Stimulated activated CD4-positive, alpha-beta T cell treated with anti-CD3 and anti-CD28 coated beads, Interleukin-1b, Interleukin-23, amount 100 ng/mL, for 24 hours (primary cell): ENCODE data around the gene MROH7.

Source experiments
- DNase-seq, 4 experiments: peaks; one replicate each; pipeline ENCODE4 v3.0.0-alpha.2; 2020; ENCODE audit warnings: low read depth in 4 of 4, low spot score in 1 of 4

Gene MROH7

DNA sequence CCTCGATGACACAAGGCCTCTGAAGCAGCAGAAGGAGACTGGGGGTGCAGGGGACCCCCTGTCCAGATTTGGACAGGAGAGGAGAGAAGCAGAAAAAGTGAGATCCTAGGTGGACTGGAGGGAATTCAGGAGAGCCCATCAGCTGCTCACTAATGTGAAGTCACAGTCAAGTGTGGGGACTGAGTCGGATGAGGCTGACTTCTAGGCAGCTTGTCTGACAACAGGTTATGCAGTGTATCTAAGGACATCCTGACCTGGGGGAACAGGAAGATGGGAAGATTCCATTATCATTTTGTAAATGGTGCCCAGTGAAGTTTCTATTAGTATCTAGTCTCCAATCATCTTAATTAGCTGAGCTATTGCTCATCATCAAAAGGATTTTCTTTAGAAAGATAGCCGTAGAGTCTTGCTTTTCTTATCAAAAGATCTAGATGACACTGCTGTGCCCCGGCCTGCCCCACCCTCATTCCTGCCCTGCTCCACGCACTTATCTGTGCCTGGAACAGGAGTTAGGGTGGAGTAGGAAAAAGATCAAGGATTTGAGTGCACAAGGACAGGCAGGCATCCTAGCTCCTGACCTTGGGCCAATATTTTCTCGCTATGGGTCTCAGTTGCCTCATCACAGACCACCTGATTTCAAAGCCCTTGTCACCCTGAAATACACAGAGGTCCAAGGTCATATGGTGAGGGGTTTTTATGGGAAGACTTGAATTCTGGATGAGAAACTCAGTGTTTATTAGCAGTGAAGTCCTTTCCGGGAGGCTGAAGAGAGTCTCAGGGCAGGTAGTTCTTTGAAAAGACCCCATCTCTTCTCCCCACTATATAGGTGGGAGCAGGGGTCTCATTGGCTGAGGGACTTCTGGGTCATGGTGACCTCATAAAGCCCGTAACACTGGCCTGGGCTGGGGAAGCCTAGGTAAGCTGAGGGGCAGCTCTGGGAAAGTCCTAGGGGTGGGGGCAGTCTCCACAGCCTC lies at the start of gene MROH7:
Gene MROH7, plus strand, starts transcription at position 924 of the 974 bp plus-strand sequence. CDS start 11,141 bp downstream, outside the sequence.
- no peak for DNase-seq

DNA sequence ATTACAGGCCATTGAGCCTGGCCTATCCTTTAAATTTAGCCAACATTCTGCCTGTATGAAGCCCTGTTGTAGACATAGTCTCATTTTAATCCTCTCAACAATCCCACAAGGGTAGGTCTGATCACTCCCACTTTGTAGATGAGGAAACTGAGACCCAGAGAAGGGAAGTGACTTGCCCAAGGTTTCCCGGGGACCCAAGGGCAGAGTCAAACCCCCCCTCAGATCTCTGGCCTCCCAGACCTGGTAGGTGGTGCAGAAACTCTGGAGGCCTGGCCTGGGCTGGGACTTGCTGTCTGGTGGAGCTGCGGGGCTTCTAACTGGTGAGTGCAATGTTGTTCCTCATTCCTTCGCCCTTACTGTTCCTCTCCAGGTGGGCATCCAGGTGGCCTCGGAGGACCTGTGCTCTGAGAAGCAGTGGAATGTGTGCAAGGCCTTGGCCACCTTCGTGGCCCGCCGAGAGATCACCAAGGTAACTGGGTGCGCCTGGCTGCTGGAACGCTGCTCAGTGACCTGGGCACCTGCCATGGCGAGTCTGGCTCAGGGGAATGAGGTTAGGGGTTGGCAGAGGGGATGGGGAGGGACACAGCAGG lies 47.9 kb upstream of the MROH7 start:
- DNase-seq, result no peak

DNA sequence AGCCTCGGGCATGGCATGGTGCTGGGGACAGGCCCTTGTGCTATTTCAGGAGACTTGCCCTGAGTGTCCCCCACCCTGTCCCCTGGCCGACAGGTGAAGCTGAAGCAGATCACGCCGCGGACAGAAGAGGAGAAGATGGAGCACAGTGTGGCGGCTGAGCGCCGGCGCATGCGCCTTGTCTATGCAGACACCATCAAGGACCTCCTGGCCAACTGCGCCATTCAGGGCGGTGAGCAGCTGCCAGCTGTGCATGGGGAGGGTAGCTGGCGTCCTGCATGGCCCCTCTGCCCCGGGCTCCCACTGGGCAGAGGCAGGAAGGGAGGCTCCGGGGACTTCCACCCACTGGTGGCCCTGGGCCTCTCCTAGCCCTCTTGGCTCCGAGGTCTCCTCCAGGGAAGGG lies 47.1 kb upstream of the MROH7 start:
- DNase-seq, result no peak

DNA sequence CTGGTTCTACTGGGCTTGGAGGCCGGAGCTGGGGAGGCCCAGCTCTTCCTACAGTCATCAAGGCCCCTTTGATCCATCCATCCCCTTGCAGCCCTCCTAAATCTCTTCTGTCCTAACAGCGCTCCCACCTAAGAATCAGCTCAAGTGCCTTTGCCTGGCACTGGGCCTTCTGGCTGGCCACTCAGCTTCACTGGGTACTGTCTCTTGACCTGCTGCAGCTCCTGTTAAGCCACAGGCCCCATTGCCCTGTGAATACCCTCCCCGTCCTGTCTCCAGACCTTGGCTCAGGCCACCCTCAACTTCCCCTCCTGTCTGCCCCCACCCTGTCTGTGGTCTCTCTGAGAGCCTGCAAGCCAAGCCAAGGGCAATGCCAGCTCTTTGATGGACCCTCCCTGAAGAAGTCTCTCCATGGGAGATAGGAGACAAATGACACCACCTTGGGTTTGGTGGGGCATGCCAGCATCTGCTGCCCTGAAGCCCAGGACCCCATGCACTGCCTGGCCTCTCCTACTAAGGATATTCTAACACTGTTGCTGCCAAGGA lies 45.6 kb upstream of the MROH7 start:
- DNase-seq, result no peak

DNA sequence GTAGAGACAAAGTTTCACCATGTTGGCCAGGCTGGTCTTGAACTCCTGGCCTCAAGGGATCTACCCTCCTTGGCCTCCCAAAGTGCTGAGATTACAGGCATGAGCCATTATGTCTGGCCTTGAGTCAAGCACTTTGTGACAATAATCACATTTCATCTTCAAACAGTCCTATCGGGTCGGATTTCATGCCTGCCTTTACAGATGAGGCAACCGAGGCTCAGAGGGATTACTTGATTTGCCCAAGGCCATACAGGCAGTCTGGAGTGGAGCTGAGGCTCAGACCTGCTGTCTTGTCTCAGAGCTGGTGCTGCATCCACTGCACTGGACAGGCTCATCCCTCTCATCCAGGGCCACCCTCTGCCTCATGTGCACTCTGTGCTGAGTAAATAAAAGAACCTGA lies 44.8 kb upstream of the MROH7 start:
- DNase-seq, result no peak

DNA sequence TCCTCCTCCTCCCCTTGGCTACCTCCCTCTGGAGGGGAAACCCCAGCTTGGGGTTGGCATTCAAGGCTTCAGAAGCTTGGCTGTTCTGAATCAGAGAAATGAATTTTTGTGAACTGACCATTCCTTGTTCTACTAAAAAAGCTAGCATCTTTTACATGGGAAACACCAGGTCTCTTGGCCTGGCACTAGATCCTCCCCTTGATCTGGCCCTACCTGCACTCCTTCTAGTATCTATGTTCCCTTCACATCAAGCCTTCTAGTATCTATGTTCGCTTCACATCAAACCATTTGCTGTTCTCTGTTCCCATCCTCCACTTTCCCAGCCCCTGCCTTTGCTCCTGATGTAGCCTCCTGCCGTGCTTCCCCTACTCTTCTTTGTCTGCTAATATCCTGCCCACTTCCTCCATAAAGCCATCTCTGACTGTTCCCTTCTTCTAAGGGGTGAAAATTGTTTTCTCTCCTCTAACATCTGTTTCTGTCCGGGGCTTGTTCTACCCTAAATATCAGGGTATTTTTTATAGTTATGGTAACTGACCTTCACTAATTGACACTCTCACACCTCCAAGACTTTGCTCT lies 44.0 kb upstream of the MROH7 start:
- no peak for DNase-seq

DNA sequence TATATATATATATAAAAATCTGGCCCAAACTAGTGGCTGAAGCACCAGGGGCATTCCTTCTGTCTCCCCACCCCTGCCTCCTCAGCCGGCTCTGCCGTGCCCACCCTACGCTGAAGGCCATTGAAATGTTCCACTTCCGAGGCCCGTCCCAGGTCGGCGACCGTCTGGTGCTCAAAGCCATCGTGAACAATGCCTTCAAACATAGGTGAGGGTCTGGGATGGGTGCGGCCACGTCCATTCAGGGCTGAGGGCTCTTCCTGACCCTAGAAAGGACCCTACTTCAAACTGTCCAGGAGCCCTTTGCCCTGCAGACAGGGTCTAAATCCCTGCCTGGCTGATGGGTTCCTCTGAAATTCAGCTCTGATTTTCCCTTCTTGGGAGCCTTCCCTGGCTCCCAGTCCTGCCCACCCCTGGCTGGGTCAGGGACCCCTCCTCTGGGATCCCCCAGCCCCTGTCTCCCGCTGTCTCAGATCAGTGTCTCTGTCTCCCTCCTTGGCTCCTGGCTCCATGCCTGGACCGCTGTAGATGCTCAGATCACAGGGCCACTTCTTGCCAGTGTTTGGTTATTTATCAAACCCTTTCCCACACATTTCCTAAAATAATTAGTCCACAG lies 42.3 kb upstream of the MROH7 start:
- no peak for DNase-seq

DNA sequence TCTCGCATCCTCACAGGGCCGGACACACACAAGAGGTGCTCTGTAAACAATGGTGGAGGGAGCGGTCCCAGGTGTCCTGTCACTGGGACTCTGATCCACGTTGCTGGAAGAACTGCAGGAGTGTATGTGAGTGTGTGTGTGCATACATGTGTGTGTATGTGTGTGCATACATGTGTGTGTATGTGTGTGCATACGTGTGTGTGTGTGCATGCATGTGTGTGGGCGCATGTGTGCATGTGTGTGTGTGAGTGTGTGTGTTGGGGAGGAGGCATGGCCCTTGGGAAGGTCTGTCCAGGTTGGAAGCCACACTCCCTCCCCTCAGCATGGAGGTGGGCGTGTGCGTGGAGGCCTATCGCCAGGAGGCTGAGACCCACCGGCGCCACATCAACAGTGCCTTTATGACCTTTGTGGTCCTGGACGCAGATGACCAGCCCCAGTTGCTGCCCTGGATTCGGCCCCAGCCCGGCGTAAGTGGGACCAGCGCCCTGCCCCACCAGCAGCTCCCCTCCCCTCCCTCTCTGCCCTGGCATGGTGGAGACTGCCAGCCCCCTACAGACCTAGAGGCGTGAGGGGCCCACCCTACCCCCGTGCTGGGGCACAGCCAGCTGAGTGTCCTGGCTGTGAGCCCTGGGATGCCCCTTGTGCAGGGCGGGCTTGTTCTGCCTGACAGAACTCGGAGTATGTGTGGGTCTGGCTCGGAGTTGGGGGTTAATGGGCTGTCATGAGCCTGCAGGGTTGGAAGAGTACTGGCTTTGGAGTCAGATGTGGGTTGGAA lies 40.5 kb upstream of the MROH7 start:
- no peak for DNase-seq

DNA sequence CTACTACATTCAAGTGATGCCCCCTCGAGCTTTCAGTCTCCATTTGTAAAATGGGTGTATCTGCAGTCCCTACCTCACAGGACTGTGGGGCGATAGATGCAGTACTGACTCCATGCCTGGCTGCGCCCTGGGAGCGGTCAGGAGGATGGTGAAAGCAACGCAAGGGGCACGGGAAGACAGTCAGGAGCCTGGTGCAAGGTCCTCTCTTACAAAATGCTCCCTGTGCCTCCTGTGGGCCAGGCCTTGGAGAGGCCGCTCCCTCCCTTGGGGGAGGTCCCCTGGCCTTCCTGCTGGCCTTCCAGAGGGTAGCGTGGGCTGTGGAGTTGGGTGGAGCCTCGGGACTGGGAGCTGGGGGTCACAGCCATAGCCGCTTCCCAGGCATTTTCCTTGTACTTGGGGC lies 39.9 kb upstream of the MROH7 start:
- no peak for DNase-seq

DNA sequence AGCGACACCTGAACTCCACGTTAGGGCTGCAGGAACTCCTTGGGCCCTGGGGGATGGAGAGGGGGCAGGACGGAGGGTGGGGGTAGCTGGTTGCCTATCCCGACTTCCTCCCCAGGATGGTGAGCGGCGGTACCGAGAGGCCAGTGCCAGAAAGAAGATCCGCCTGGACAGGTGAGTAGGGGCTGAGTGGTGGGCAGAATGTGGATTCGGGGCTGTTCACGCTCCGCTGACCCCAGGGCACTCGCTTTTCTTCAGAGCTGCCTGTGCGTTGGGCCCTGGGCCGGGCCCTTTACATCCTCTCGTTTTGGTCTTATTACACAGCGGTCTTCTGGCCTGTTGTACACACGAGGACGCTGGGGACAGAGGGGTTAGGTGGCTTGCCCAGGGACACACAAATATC lies 39.0 kb upstream of the MROH7 start:
- no peak for DNase-seq

DNA sequence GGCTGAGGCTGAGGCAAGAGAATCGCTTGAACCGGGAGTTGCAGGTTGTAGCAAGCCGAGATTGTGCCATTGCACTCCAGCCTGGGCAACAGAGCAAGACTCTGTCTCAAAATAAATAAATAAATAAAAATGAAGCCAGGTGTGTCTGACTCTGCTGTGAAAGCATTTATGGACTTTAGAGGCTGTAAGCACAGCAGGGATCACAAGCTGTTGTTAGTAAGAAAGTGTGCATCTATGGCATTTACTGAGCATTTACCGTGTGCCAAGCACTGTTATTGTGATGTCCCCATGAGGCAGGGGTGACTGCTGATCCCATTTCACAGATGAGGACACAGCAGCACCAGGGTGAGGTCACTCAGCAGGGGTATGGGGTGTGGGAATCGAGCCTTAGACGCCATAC lies 38.3 kb upstream of the MROH7 start:
- DNase-seq, result no peak

DNA sequence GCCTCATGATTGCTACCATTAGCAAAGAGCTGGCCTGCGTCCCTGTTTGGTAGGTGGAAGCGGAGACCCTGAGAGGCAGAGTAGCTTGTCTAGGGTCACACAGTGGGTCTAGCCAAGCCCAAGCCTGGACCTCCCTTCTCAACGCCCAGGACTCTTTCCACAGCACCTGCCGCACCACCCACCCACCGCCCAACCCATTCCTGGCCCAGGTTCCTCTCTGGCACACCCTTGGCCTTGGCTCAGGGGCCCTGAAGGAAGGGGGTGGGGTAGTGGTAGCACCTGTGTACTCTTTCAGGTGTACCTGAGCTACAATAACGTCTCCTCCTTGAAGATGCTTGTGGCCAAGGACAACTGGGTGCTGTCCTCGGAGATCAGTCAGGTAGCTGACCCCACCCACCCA lies 37.5 kb upstream of the MROH7 start:
- DNase-seq, result no peak

DNA sequence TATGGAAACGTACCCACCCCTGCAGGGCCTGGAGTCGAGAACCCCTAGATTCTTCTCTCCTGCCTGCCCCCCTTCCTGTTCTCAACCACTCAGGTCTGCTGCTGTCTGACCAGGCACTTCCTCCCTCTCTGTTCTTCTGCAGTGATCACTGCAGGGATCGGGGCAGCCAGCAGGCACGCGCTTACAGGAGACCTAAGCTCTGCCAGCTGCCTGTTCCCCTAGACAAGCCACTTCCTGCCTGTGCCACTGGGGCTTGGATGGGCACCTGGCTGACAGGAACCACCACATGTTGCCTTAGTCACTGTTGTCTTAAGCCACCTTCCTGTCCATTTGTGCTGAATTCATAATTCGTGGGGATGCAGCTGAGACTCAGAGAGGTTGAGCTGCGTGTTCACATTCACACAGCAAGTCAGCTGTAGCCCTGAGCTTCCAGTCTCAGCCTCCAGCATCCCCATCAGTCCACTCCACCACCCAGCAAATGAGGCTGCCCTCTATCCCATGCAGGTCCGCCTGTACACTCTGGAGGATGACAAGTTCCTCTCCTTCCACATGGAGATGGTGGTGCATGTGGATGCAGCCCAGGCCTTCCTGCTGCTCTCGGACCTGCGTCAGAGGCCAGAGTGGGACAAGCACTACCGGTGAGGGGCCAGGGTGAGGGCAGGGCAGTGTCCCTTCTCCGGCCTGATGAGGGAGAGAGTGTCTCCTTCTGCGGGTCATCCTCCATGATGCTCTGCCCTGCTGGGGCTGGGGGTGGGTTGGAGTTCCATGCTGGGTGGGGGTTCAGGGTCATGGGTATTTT lies 36.8 kb upstream of the MROH7 start:
- DNase-seq, result no peak

DNA sequence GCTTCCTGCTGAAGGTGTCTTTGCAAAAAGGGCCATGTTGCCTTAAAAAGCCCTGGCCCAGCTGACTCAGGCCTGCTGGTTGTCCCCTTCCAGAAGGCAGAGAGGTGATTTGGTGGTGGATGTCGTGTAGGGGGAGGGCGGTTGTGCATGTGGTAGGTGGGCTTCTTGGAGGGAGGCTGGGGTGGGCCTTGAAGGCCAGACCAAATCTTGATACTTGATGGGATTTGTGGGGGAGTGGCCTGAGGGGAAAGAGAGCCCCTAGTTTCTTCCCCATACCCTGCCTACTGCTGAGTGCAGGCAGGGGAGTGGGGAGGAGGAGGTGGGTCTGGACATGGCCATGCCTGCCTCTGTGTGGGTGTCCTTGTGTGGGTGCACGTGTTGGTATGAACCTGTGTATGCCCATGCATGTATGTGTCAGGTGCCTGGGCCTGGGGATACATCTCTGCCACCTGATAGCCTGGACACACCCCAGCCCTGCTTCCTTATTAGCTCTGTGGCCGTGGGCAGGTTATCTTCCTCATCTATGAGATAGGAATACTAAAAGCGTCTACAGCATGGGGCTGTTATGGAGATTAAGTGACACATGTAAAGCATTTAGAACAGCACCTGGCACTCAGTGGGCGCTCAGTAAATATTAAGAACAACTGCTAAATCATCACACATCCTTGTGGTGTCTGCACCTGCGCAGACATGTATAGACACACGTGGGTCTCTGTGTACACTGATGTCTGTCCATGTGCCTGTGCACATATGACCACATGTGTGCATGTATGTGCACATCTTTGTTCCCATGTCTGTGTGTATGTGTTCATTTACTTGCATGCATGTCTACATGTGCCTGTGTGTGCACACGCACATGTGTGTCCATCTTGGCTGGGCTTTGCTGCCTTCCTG lies 35.2 kb upstream of the MROH7 start:
- DNase-seq, result no peak

DNA sequence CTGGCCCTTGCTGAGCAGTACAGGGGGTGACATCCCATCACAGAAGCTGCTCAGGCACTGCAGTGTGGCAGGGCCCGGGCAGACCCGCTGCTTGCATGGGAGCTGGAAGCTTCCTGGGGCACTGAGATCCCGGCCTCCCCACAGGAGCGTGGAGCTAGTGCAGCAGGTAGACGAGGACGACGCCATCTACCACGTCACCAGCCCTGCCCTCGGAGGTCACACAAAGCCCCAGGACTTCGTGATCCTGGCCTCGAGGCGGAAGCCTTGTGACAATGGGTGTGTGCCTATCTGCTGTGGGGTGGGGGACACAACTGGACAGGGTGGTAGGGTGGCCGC lies 34.6 kb upstream of the MROH7 start:
- DNase-seq, result no peak

DNA sequence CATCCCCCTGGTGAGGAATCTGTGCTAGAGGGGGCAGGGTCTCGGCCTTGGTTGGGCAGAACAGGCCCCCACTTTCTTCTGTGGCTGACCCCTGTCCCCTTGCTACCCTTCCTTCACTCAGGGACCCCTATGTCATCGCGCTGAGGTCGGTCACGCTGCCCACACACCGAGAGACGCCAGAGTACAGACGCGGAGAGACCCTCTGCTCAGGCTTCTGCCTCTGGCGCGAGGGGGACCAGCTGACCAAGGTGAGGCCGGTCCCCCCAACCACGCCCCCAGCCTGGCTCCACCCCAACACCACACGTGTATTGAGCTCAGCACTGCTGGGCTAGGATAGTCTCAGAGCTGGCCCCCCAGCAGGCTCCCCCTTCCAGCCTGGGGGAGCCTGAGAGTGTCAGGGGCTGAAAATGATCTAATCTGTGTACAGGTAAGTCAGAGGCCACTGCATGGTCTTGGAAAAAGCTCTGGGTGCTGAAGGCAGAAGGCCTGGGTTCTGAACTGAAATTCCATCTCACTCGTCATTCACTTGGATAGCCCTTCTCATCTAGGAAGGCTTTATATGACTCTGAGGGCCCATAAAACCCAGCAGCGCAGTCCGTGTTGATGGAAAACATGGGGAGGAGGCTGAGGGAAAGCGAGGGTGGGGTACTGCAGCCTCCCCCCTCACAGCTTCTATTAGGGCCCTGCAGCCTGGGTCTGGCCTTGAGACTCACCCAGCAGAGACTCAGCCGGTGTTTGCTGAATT lies 33.6 kb upstream of the MROH7 start:
- no peak for DNase-seq

DNA sequence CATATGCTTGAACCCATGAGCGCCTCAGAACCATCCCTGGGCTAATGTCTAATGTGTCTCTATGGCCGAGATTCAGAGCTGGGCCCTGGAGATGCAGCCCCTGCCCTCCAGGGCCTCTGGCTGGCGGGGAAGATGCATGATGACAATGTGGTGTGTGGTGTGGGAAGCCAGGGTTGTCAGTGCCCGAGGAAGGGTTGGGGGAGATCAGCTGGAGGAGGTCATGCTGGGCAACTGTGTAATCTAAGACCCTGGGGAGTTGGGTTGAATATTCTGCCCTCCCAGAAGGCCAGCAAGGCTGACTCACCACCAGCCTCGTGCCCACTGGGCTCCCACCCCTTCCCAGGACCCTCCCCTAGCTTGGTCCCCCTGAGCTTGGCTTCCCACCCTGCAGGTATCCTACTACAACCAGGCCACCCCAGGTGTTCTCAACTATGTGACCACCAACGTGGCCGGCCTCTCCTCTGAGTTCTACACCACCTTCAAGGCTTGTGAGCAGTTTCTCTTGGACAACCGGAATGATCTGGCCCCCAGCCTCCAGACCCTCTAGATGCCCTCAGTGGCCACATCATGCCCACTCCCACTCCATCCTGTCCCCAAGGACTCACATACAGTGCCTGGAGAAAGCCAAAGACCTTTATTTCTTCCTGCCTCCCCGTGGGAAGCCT lies 32.9 kb upstream of the MROH7 start:
- DNase-seq, result no peak
